Activated naive CD4-positive, alpha-beta T cell treated with Interleukin-2 at 50 U/mL for 16 hours (primary cell): ENCODE measurements around the gene CT45A5.
"Not testable (repeated sequence)": the region's sequence is repeated elsewhere in the genome, so short reads cannot be mapped to it uniquely, and the experiment has no call there.

ENCODE experiments used
- DNase-seq: peaks from one replicate; pipeline ENCODE4 v3.0.0-alpha.2; 2020

CT45A5 gene, protein sequence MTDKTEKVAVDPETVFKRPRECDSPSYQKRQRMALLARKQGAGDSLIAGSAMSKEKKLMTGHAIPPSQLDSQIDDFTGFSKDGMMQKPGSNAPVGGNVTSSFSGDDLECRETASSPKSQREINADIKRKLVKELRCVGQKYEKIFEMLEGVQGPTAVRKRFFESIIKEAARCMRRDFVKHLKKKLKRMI

DNA sequence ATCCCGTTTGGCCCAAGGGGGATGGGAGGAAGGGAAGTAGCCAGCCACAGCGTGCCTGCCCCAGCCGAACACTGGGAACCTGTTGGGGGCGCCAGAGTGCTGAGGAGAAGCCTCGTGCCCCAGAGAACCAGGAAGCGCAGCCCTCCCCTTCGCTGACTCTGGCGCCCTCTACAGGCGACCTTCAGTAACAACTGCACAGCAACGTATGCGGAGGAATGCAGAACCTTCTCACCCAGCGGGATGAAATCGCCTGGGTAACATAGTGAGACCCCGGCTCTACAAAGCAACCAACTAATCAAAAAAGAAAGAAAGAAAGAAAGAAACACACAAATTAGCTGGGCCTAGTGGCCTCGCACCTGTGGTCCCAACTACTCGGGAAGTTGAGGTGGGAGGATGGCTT lies at the start of gene CT45A5:
Gene CT45A5, minus strand, starts transcription at position 101 of the 400 bp plus-strand sequence. CDS start 3,774 bp downstream, outside the sequence.
- DNase-seq = not testable (repeated sequence)

DNA sequence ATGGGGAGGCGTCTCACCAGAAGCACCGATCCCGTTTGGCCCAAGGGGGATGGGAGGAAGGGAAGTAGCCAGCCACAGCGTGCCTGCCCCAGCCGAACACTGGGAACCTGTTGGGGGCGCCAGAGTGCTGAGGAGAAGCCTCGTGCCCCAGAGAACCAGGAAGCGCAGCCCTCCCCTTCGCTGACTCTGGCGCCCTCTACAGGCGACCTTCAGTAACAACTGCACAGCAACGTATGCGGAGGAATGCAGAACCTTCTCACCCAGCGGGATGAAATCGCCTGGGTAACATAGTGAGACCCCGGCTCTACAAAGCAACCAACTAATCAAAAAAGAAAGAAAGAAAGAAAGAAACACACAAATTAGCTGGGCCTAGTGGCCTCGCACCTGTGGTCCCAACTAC lies 34.6 kb upstream of the CT45A5 start, which contains the start of gene CT45A2:
Gene CT45A2, minus strand, starts transcription at position 101 of the 400 bp plus-strand sequence. CDS start 3,747 bp downstream, outside the sequence.
- DNase-seq = not testable (repeated sequence)

DNA sequence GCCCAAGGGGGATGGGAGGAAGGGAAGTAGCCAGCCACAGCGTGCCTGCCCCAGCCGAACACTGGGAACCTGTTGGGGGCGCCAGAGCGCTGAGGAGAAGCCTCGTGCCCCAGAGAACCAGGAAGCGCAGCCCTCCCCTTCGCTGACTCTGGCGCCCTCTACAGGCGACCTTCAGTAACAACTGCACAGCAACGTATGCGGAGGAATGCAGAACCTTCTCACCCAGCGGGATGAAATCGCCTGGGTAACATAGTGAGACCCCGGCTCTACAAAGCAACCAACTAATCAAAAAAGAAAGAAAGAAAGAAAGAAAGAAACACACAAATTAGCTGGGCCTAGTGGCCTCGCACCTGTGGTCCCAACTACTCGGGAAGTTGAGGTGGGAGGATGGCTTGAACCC lies 17.4 kb upstream of the CT45A5 start, which contains the start of gene CT45A6:
Gene CT45A6, minus strand, starts transcription at position 101 of the 400 bp plus-strand sequence. CDS start 3,794 bp downstream, outside the sequence.
- DNase-seq = not testable (repeated sequence)

DNA sequence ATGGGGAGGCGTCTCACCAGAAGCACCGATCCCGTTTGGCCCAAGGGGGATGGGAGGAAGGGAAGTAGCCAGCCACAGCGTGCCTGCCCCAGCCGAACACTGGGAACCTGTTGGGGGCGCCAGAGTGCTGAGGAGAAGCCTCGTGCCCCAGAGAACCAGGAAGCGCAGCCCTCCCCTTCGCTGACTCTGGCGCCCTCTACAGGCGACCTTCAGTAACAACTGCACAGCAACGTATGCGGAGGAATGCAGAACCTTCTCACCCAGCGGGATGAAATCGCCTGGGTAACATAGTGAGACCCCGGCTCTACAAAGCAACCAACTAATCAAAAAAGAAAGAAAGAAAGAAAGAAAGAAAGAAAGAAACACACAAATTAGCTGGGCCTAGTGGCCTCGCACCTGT lies 17.2 kb downstream of the CT45A5 start, which contains the start of gene CT45A3:
Gene CT45A3, minus strand, starts transcription at position 101 of the 400 bp plus-strand sequence. CDS start 3,747 bp downstream, outside the sequence.
- DNase-seq = not testable (repeated sequence)

DNA sequence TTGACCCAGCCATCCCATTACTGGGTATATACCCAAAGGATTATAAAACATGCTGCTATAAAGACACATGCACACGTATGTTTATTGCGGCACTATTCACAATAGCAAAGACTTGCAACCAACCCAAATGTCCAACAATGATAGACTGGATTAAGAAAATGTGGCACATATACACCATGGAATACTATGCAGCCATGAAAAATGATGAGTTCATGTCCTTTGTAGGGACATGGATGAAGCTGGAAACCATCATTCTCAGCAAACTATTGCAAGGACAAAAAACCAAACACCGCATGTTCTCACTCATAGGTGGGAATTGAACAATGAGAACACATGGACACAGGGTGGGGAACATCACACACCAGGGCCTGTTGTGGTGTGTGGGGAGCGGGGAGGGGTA lies 40.6 kb downstream of the CT45A5 start:
- DNase-seq = not testable (repeated sequence)

DNA sequence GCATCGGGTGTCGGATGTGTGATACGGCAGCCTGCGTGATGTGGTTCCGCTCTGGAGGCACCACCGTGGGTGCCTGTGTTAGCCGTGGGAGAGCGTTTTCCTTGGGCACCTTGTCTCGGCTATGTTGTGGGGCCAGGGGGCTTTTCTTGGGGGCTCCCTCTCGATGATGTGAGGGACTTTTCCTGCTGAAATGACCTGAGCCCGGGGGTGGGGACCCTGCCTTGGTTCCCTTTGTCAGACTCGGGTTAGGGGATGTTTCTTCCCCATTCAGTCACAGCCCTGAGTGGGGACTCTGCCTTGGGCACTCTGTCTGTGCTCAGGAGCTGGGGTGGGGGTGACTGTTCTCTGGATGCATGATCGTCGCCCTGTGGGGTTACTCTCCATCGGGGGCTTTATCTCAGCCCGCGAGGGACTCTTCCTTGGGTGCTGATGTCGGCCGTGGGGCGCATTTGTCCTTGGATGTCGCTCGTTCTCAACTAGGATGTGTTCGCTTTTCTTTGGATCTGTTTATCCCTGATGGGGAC lies 44.0 kb downstream of the CT45A5 start:
- no peak for DNase-seq

DNA sequence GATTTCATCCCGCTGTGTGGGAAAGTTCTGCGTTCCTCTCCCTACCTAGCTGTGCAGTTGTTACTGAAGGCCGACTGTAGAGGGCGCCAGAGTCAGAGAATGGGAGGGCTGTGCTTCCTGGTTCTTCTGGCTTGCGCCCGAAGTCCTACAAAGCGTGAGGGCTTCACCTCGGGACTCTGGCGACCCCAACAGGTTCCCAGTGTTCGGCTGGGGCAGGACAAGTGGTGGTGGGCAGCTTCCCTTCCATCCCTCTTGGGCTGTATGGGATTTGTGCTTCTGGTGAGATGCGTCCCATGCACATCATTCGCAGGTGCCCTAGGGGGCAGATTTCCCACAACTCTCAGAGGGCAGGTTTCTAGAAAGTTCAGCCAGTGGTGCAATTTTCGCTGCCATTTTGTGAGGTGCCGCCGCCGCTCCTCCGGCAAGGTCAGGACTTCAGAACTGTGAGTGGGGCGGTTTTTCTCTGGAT lies 44.6 kb downstream of the CT45A5 start:
- DNase-seq = peak; percentile 25

DNA sequence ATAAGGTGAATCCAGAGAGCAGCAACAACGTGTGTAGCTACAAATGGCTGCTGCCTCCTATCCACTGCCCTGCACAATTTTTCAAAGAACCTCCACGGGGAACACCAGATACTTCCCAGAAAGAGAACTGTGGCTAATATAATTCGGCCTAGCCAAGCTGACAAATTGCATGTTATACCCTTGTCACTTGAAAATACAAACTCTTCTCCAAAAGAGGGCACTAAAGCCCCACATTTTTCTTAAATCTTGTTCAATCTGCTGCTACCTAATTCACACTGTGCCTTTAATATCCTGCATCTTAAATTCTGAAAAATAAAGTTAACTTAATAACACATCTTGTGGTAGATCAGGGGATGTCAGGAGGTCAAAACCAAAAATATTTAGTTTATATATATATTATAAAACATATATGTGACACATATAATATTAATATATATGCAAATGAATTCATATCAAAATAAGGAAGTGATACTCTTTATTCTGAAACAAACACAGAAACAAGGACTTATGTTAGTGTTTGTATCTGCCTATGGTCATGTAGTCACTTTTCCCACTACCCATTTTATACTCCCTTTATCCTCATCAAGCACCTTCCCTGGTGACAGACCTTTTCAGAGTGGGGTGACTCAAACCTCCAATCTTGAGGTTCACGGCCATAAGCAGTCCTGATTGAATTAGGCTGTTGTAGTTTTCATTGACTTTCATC lies 47.8 kb downstream of the CT45A5 start:
- DNase-seq = no peak

DNA sequence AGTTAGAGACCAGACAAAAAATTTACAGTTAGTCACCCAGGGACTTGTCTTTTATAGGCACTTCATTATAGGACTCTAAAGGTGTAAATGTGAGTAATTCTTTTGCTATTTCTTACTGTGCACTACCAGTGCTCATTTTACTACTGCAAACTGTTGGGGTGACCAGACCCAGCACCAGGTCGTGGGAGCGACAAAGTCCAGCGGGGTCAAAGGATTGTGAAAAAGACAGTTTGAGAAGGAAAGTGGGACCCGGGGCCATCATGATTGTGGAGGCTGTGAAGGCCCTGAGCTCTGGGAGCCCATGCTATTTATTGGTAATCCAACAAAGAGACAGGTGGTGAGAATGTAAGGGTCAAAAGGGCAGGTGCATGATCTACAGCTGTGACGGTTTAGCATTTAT lies 50.6 kb downstream of the CT45A5 start:
- not testable (repeated sequence) for DNase-seq
